HEK293T (cell line): ENCODE data around the gene LAMB1.

Source experiments
- ARNT ChIP-seq: fragments of 450-650 bp; IDR thresholded peaks from 2 replicates; pipeline ENCODE4 v1.6.1; 2017; ENCODE audit warnings: mild to moderate bottlenecking
- BHLHE40 ChIP-seq: fragments of 450-650 bp; IDR thresholded peaks from 2 replicates; pipeline ENCODE4 v1.6.1; 2016; ENCODE audit warnings: mild to moderate bottlenecking, moderate library complexity, borderline replicate concordance
- ELF4 ChIP-seq: fragments of 450-650 bp; IDR thresholded peaks from 2 replicates; pipeline ENCODE4 v1.6.1; 2017; ENCODE audit warnings: antibody characterized with exemption
- FOXA1 ChIP-seq: fragments of 450-650 bp; IDR thresholded peaks from 2 replicates; pipeline ENCODE4 v1.6.1; 2016; ENCODE audit warnings: mild to moderate bottlenecking
- FOXM1 ChIP-seq: fragments of 450-650 bp; IDR thresholded peaks from 2 replicates; pipeline ENCODE4 v1.6.1; 2017; ENCODE audit warnings: mild to moderate bottlenecking, borderline replicate concordance
- HDGF ChIP-seq: fragments of 450-650 bp; IDR thresholded peaks from 2 replicates; pipeline ENCODE4 v1.6.1; 2017; ENCODE audit warnings: antibody characterized with exemption, borderline replicate concordance
- L3MBTL2 ChIP-seq: fragments of 450-650 bp; conservative IDR thresholded peaks from 2 replicates; pipeline ENCODE4 v1.6.1; 2016; ENCODE audit warnings: mild to moderate bottlenecking
- LEF1 ChIP-seq: fragments of 450-650 bp; IDR thresholded peaks from 2 replicates; pipeline ENCODE4 v1.6.1; 2017; ENCODE audit warnings: mild to moderate bottlenecking, borderline replicate concordance
- SP1 ChIP-seq: fragments of 450-650 bp; IDR thresholded peaks from 2 replicates; pipeline ENCODE4 v1.6.1; 2017
- SUZ12 ChIP-seq: fragments of 450-650 bp; IDR thresholded peaks from 2 replicates; pipeline ENCODE4 v1.6.1; 2016; ENCODE audit warnings: mild to moderate bottlenecking
- TARDBP ChIP-seq: fragments of 450-650 bp; IDR thresholded peaks from 2 replicates; pipeline ENCODE4 v1.6.1; 2016
- ZNF384 ChIP-seq: fragments of 450-650 bp; IDR thresholded peaks from 2 replicates; pipeline ENCODE4 v1.6.1; 2016

- TF ChIP-seq ELF4: no peak
- no peak for TF ChIP-seq TARDBP
- no peak for TF ChIP-seq SP1
- TF ChIP-seq BHLHE40: no peak
- no peak for TF ChIP-seq FOXM1
- TF ChIP-seq HDGF: no peak
- TF ChIP-seq LEF1: no peak
- no peak for TF ChIP-seq SUZ12
- TF ChIP-seq ZNF384: no peak
- TF ChIP-seq L3MBTL2: no peak
- TF ChIP-seq FOXA1: no peak
- no peak for TF ChIP-seq ARNT
Observed at GRCh38 chr7:107957436-107957835, 45.5 kb downstream of the LAMB1 start.
